Measurements from ENCODE around the gene CD24.
"Not testable (repeated sequence)": the region's sequence is repeated elsewhere in the genome, so short reads cannot be mapped to it uniquely, and the experiment has no call there.

Gene CD24

GRCh38 chr6:106989737-106990136, 15.2 kb upstream of the CD24 start:
- DNase-seq; H3K79me2 ChIP-seq (ENCODE audit: control insufficient read depth, insufficient read depth, low read length, poor library complexity); H3K36me3 ChIP-seq (ENCODE audit: control insufficient read depth in 1 of 2, insufficient read depth in 2 of 2, low read length in 2 of 2); H3K9ac ChIP-seq (ENCODE audit: low read length); H2BK5ac ChIP-seq (ENCODE audit: low read depth, low read length, poor library complexity); H3K4me2 ChIP-seq (ENCODE audit: low read length); H2BK12ac ChIP-seq (ENCODE audit: low read length); H3K14ac ChIP-seq (ENCODE audit: low read length); H3K4ac ChIP-seq (ENCODE audit: low read depth, low read length); H4K12ac ChIP-seq (ENCODE audit: low read depth, low read length); H3K18ac ChIP-seq (ENCODE audit: low read length); H3K9me3 ChIP-seq (ENCODE audit: insufficient read depth, low read depth, low read length); H2AK5ac ChIP-seq (ENCODE audit: low read length); H3K27me3 ChIP-seq (ENCODE audit: insufficient read depth, low read length); H2BK120ac ChIP-seq (ENCODE audit: insufficient read depth, low read length, poor library complexity); H3K4me3 ChIP-seq (ENCODE audit: low read depth, low read length); H4K8ac ChIP-seq (ENCODE audit: low read depth, low read length); H3K27ac ChIP-seq (ENCODE audit: low read depth, low read length); H3K4me1 ChIP-seq (ENCODE audit: control insufficient read depth in 1 of 2, insufficient read depth in 2 of 2, low read length in 2 of 2); H4K91ac ChIP-seq (ENCODE audit: low read depth, low read length); H3K23ac ChIP-seq (ENCODE audit: low read length); H3K79me1 ChIP-seq (ENCODE audit: low read length); H2AFZ ChIP-seq (ENCODE audit: insufficient read depth, low read length, poor library complexity): not testable (repeated sequence)
- WGBS (ENCODE audit: extremely low coverage, insufficient coverage, insufficient read length), result no CpG with 5 or more reads among the region's 3 CpGs

- H4K8ac ChIP-seq (ENCODE audit: low read depth, low read length), result no peak overlapping the region
- H3K27me3 ChIP-seq (ENCODE audit: insufficient read depth, low read length), result no peaks in the 10 kb centered on the region
- no peaks in the 10 kb centered on the region for H3K4me1 ChIP-seq (ENCODE audit: control insufficient read depth in 1 of 2, insufficient read depth in 2 of 2, low read length in 2 of 2)
- no peak overlapping the region for H3K14ac ChIP-seq (ENCODE audit: low read length)
- H2BK5ac ChIP-seq (ENCODE audit: low read depth, low read length, poor library complexity), result no peak overlapping the region
- no peak overlapping the region for H3K4ac ChIP-seq (ENCODE audit: low read depth, low read length)
- H2BK120ac ChIP-seq (ENCODE audit: insufficient read depth, low read length, poor library complexity), result no peak overlapping the region
- no peak overlapping the region for H3K4me3 ChIP-seq (ENCODE audit: low read depth, low read length)
- H3K9ac ChIP-seq (ENCODE audit: low read length), result no peak overlapping the region
- no peak overlapping the region for H2AFZ ChIP-seq (ENCODE audit: insufficient read depth, low read length, poor library complexity)
- no peak overlapping the region for H2BK12ac ChIP-seq (ENCODE audit: low read length)
- no peak for DNase-seq
- no peak overlapping the region for H2AK5ac ChIP-seq (ENCODE audit: low read length)
- no peaks in the 10 kb centered on the region for H3K79me2 ChIP-seq (ENCODE audit: control insufficient read depth, insufficient read depth, low read length, poor library complexity)
- H3K36me3 ChIP-seq (ENCODE audit: control insufficient read depth in 1 of 2, insufficient read depth in 2 of 2, low read length in 2 of 2), result no peaks in the 10 kb centered on the region
- H4K12ac ChIP-seq (ENCODE audit: low read depth, low read length), result no peak overlapping the region
- no peak overlapping the region for H4K91ac ChIP-seq (ENCODE audit: low read depth, low read length)
- H3K23ac ChIP-seq (ENCODE audit: low read length), result no peak overlapping the region
- WGBS (ENCODE audit: extremely low coverage, insufficient coverage, insufficient read length), result no CpG with 5 or more reads among the region's 3 CpGs
- no peak overlapping the region for H3K27ac ChIP-seq (ENCODE audit: low read depth, low read length)
- H3K79me1 ChIP-seq (ENCODE audit: low read length), result no peaks in the 10 kb centered on the region
- no peak overlapping the region for H3K18ac ChIP-seq (ENCODE audit: low read length)
- no peak overlapping the region for H3K4me2 ChIP-seq (ENCODE audit: low read length)
- H3K9me3 ChIP-seq (ENCODE audit: insufficient read depth, low read depth, low read length), result no peaks in the 10 kb centered on the region
Measured at GRCh38 chr6:106988664-106989063, 14.1 kb upstream of the CD24 start.

GRCh38 chr6:106981926-106982325, 7.4 kb upstream of the CD24 start:
- H3K14ac ChIP-seq (ENCODE audit: low read length), result no peak overlapping the region
- no peaks in the 10 kb centered on the region for H3K9me3 ChIP-seq (ENCODE audit: insufficient read depth, low read depth, low read length)
- H3K36me3 ChIP-seq (ENCODE audit: control insufficient read depth in 1 of 2, insufficient read depth in 2 of 2, low read length in 2 of 2), result no peaks in the 10 kb centered on the region
- H4K12ac ChIP-seq (ENCODE audit: low read depth, low read length), result no peak overlapping the region
- H2BK120ac ChIP-seq (ENCODE audit: insufficient read depth, low read length, poor library complexity), result no peak overlapping the region
- DNase-seq, result no peak
- no peak overlapping the region for H3K4me2 ChIP-seq (ENCODE audit: low read length)
- H3K79me1 ChIP-seq (ENCODE audit: low read length), result no peaks in the 10 kb centered on the region
- H2AFZ ChIP-seq (ENCODE audit: insufficient read depth, low read length, poor library complexity), result no peak overlapping the region
- no peak overlapping the region for H2BK5ac ChIP-seq (ENCODE audit: low read depth, low read length, poor library complexity)
- WGBS (ENCODE audit: extremely low coverage, insufficient coverage, insufficient read length), result no CpG with 5 or more reads among the region's 4 CpGs
- H3K4ac ChIP-seq (ENCODE audit: low read depth, low read length), result no peak overlapping the region
- no peak overlapping the region for H3K9ac ChIP-seq (ENCODE audit: low read length)
- no peak overlapping the region for H4K8ac ChIP-seq (ENCODE audit: low read depth, low read length)
- no peak overlapping the region for H2BK12ac ChIP-seq (ENCODE audit: low read length)
- H3K79me2 ChIP-seq (ENCODE audit: control insufficient read depth, insufficient read depth, low read length, poor library complexity), result no peaks in the 10 kb centered on the region
- no peak overlapping the region for H3K4me3 ChIP-seq (ENCODE audit: low read depth, low read length)
- H3K23ac ChIP-seq (ENCODE audit: low read length), result no peak overlapping the region
- H2AK5ac ChIP-seq (ENCODE audit: low read length), result no peak overlapping the region
- no peaks in the 10 kb centered on the region for H3K4me1 ChIP-seq (ENCODE audit: control insufficient read depth in 1 of 2, insufficient read depth in 2 of 2, low read length in 2 of 2)
- H3K27me3 ChIP-seq (ENCODE audit: insufficient read depth, low read length), result no peaks in the 10 kb centered on the region
- no peak overlapping the region for H3K18ac ChIP-seq (ENCODE audit: low read length)
- H4K91ac ChIP-seq (ENCODE audit: low read depth, low read length), result no peak overlapping the region
- H3K27ac ChIP-seq (ENCODE audit: low read depth, low read length), result no peak overlapping the region

- no peak overlapping the region for H2AK5ac ChIP-seq (ENCODE audit: low read length)
- no peak overlapping the region for H3K4ac ChIP-seq (ENCODE audit: low read depth, low read length)
- no peak overlapping the region for H3K18ac ChIP-seq (ENCODE audit: low read length)
- no peak overlapping the region for H2BK5ac ChIP-seq (ENCODE audit: low read depth, low read length, poor library complexity)
- no peaks in the 10 kb centered on the region for H3K79me1 ChIP-seq (ENCODE audit: low read length)
- H2BK12ac ChIP-seq (ENCODE audit: low read length), result no peak overlapping the region
- H3K9ac ChIP-seq (ENCODE audit: low read length), result no peak overlapping the region
- no peak overlapping the region for H3K4me2 ChIP-seq (ENCODE audit: low read length)
- H3K79me2 ChIP-seq (ENCODE audit: control insufficient read depth, insufficient read depth, low read length, poor library complexity), result no peaks in the 10 kb centered on the region
- no peak overlapping the region for H3K27ac ChIP-seq (ENCODE audit: low read depth, low read length)
- H4K8ac ChIP-seq (ENCODE audit: low read depth, low read length), result no peak overlapping the region
- no peaks in the 10 kb centered on the region for H3K27me3 ChIP-seq (ENCODE audit: insufficient read depth, low read length)
- H4K12ac ChIP-seq (ENCODE audit: low read depth, low read length), result no peak overlapping the region
- H3K4me1 ChIP-seq (ENCODE audit: control insufficient read depth in 1 of 2, insufficient read depth in 2 of 2, low read length in 2 of 2), result peaks cover 3 to 4% of the 10 kb centered on the region in 2 experiments
- H2BK120ac ChIP-seq (ENCODE audit: insufficient read depth, low read length, poor library complexity), result no peak overlapping the region
- H2AFZ ChIP-seq (ENCODE audit: insufficient read depth, low read length, poor library complexity), result no peak overlapping the region
- no peak overlapping the region for H3K23ac ChIP-seq (ENCODE audit: low read length)
- no peak for DNase-seq
- no peaks in the 10 kb centered on the region for H3K9me3 ChIP-seq (ENCODE audit: insufficient read depth, low read depth, low read length)
- H3K14ac ChIP-seq (ENCODE audit: low read length), result no peak overlapping the region
- H4K91ac ChIP-seq (ENCODE audit: low read depth, low read length), result no peak overlapping the region
- no peaks in the 10 kb centered on the region for H3K36me3 ChIP-seq (ENCODE audit: control insufficient read depth in 1 of 2, insufficient read depth in 2 of 2, low read length in 2 of 2)
- no peak overlapping the region for H3K4me3 ChIP-seq (ENCODE audit: low read depth, low read length)
- no CpG with 5 or more reads among the region's 4 CpGs for WGBS (ENCODE audit: extremely low coverage, insufficient coverage, insufficient read length)
Measured at GRCh38 chr6:106980926-106981325, 6.4 kb upstream of the CD24 start.
